Measurements from ENCODE around the gene SNTB2.
A peak's percentile ranks its signal among the peaks of the same experiment; 100 is the strongest.
"Not testable (repeated sequence)": the region's sequence is repeated elsewhere in the genome, so short reads cannot be mapped to it uniquely, and the experiment has no call there.

SNTB2 gene

GRCh38 chr16:69236319-69236718 is 49.4 kb downstream of the SNTB2 start:
- no peak for DNase-seq (ENCODE audit: low spot score)

- DNase-seq (ENCODE audit: low spot score), result no peak
Observed at GRCh38 chr16:69237296-69237695, 50.3 kb downstream of the SNTB2 start.

GRCh38 chr16:69239851-69240250 is 52.9 kb downstream of the SNTB2 start:
- DNase-seq (ENCODE audit: low spot score), result no peak

GRCh38 chr16:69240331-69240730 is 53.4 kb downstream of the SNTB2 start:
- no peak for DNase-seq (ENCODE audit: low spot score)

GRCh38 chr16:69241926-69242325 is 55.0 kb downstream of the SNTB2 start:
- DNase-seq (ENCODE audit: low spot score), result no peak

- DNase-seq (ENCODE audit: low spot score), result no peak
Observed at GRCh38 chr16:69243479-69243878, 56.5 kb downstream of the SNTB2 start.

- no peak for DNase-seq (ENCODE audit: low spot score)
Observed at GRCh38 chr16:69244336-69244735, 57.4 kb downstream of the SNTB2 start.

GRCh38 chr16:69250081-69250480 is 63.1 kb downstream of the SNTB2 start:
- no peak for DNase-seq (ENCODE audit: low spot score)

GRCh38 chr16:69253870-69254341 is 66.9 kb downstream of the SNTB2 start:
- no peak for DNase-seq (ENCODE audit: low spot score)

GRCh38 chr16:69259428-69259764 is 72.4 kb downstream of the SNTB2 start:
- DNase-seq (ENCODE audit: low spot score), result not testable (repeated sequence)

- DNase-seq (ENCODE audit: low spot score), result no peak
Observed at GRCh38 chr16:69260019-69260418, 73.1 kb downstream of the SNTB2 start.

GRCh38 chr16:69260506-69260905 is 73.5 kb downstream of the SNTB2 start:
- DNase-seq (ENCODE audit: low spot score), result no peak

GRCh38 chr16:69266334-69267063 is 79.5 kb downstream of the SNTB2 start:
- no peak for DNase-seq (ENCODE audit: low spot score)

- DNase-seq (ENCODE audit: low spot score), result no peak
Observed at GRCh38 chr16:69267633-69268032, 80.7 kb downstream of the SNTB2 start.

- no peak for DNase-seq (ENCODE audit: low spot score)
Observed at GRCh38 chr16:69270395-69270794, 83.4 kb downstream of the SNTB2 start.

GRCh38 chr16:69270831-69271230 is 83.9 kb downstream of the SNTB2 start:
- DNase-seq (ENCODE audit: low spot score), result no peak

GRCh38 chr16:69273009-69273408 is 86.0 kb downstream of the SNTB2 start:
- DNase-seq (ENCODE audit: low spot score), result no peak

GRCh38 chr16:69274699-69275235 is 87.8 kb downstream of the SNTB2 start:
- no peak for DNase-seq (ENCODE audit: low spot score)

- no peak for DNase-seq (ENCODE audit: low spot score)
Observed at GRCh38 chr16:69276148-69277115, 89.5 kb downstream of the SNTB2 start.

- no peak for DNase-seq (ENCODE audit: low spot score)
Observed at GRCh38 chr16:69277413-69277812, 90.4 kb downstream of the SNTB2 start.

GRCh38 chr16:69283851-69284250 is 96.9 kb downstream of the SNTB2 start:
- peak; percentile 27 for DNase-seq (ENCODE audit: low spot score)

- DNase-seq (ENCODE audit: low spot score), result no peak
Observed at GRCh38 chr16:69285240-69285639, 98.3 kb downstream of the SNTB2 start.
